Measurements from ENCODE around the gene DONSON. TPM values are rescaled to one million over a fixed set of nuclear protein-coding genes. Genes with fewer than 3 reads are reported as not detected.
A peak's percentile ranks its signal among the peaks of the same experiment; 100 is the strongest.

DONSON gene
- polyA plus RNA-seq, 1 experiment: 12.7 TPM

DNA sequence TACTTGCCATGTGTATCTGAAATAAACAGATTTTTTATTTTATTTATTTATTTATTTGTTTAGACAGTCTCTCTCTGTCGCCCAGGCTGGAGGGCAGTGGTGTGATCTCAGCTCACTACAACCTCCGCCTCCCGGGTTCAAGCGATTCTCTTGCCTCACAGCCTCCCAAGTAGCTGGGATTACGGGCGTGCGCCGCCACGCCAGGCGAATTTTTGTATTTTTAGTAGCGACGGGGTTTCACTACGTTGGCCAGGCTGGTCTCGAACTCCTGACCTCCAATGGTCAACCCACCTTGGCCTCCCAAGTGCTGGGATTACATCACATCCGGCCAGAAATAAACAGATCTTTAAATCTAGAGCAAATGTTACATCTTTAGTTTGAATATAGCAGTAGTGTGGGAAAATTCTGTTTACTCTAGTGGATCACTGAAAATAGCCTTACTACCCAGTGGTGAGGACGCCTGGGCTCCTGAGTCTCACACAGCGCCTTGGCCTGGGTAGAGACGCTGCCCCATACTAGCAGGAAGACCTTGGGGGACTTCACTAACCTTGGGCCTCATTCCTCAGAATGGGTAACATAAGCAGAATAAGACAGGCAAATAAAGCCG lies 47.3 kb downstream of the DONSON start:
- CTCF ChIA-PET: interaction anchor here (2.6 kb wide), 1 partner anchor 65 kb away, joined by 6 read pairs; no protein-coding TSS in a partner anchor
- DNase-seq (ENCODE audit: low read depth): no peak
- TF ChIP-seq, protein P1, sequence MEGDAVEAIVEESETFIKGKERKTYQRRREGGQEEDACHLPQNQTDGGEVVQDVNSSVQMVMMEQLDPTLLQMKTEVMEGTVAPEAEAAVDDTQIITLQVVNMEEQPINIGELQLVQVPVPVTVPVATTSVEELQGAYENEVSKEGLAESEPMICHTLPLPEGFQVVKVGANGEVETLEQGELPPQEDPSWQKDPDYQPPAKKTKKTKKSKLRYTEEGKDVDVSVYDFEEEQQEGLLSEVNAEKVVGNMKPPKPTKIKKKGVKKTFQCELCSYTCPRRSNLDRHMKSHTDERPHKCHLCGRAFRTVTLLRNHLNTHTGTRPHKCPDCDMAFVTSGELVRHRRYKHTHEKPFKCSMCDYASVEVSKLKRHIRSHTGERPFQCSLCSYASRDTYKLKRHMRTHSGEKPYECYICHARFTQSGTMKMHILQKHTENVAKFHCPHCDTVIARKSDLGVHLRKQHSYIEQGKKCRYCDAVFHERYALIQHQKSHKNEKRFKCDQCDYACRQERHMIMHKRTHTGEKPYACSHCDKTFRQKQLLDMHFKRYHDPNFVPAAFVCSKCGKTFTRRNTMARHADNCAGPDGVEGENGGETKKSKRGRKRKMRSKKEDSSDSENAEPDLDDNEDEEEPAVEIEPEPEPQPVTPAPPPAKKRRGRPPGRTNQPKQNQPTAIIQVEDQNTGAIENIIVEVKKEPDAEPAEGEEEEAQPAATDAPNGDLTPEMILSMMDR (IDR thresholded peaks at IDR 0.05; ENCODE audit: insufficient read depth, low read depth, low read length): no peak
- Histone ChIP-seq H3K27me3 (ENCODE audit: control insufficient read depth, insufficient read depth, low read length) (no peaks in the 10 kb centered on the region), H3K4me3 (ENCODE audit: low read depth, low read length) (peak overlapping the region; percentile 67), H3K36me3 (ENCODE audit: control insufficient read depth, insufficient read depth, low read length) (peaks cover 1% of the 10 kb centered on the region; the same call in 1 of the 2 replicates)
- POLR2A ChIA-PET: no interaction called here

DNA sequence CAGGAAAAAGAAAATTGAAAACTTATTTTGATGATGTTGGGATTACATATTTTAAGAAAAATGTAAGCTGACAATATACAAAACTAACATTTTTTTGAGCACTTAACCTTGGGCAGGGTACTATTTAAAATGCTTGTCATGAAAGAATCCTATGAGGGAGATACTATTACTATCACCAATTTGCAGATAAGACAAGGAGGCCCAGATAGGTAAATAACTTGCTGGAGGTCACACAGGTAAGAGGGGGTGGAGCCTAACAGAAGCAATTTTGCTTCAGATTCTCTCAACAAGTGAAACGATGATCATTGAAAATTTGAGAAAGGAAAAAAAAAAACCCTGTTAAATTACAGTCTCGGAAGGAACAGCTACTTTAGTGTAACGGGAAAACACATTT lies 47.8 kb downstream of the DONSON start:
- H3K4me3 ChIP-seq (ENCODE audit: low read depth, low read length): no peak overlapping the region; the same call in 1 of the 2 replicates
- TF ChIP-seq, protein P1 (IDR thresholded peaks at IDR 0.05; ENCODE audit: insufficient read depth, low read depth, low read length): no peak
- H3K36me3 ChIP-seq (ENCODE audit: control insufficient read depth, insufficient read depth, low read length): peaks cover 1% of the 10 kb centered on the region; the same call in 1 of the 2 replicates
- DNase-seq (ENCODE audit: low read depth): no peak
- no peaks in the 10 kb centered on the region for H3K27me3 ChIP-seq (ENCODE audit: control insufficient read depth, insufficient read depth, low read length)
- CTCF ChIA-PET: interaction anchor here (2.6 kb wide), 1 partner anchor 65 kb away, joined by 6 read pairs; no protein-coding TSS in a partner anchor
- POLR2A ChIA-PET: no interaction called here

DNA sequence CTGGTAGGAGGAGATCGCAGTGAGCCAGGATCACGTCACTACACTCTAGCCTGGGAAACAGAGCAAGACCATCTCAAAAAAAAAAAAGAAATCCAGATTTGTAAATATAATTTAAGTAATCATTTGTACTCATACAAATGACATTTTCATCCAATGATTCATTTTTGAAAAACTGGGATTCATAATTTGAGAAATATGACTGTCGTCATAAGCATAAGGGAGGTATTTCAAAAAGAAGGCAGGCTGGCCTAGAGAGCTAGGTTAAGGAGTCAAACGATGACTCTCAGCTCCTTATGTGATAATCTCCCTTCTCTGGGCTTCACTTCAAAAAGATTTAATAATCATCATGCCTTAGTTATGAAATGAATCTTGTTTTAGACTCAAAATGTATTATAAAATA lies 48.9 kb downstream of the DONSON start:
- DNase-seq (ENCODE audit: low read depth): no peak
- Histone ChIP-seq H3K4me3 (ENCODE audit: low read depth, low read length) (no peak overlapping the region), H3K27me3 (ENCODE audit: control insufficient read depth, insufficient read depth, low read length) (no peaks in the 10 kb centered on the region), H3K36me3 (ENCODE audit: control insufficient read depth, insufficient read depth, low read length) (peaks cover 1% of the 10 kb centered on the region; the same call in 1 of the 2 replicates)
- TF ChIP-seq, protein P1 (IDR thresholded peaks at IDR 0.05; ENCODE audit: insufficient read depth, low read depth, low read length): no peak
- ChIA-PET POLR2A (no interaction called here), CTCF (no interaction called here)

DNA sequence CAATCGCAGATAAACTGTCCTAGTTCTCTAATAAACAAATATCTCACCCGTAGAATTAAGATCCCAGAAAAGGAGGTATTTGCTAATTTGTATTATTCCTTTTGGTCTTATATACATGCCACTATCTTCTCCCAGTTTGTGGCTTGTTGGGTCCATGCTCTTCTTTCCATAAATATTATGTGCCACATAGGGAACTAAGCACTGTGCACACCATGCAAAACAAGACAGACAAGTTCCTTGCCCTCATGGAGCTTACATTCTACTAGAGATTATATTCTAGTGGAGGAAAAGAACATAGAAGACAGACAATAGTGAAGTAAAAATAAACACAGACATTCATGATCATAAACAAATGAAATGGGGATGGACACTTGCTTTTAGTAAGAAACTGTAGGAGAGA lies 51.3 kb downstream of the DONSON start:
- H3K4me3 ChIP-seq (ENCODE audit: low read depth, low read length): no peak overlapping the region
- CTCF ChIA-PET: interaction anchor here (1.4 kb wide), 1 partner anchor 69 kb away, joined by 5 read pairs; no protein-coding TSS in a partner anchor
- DNase-seq (ENCODE audit: low read depth): no peak
- H3K27me3 ChIP-seq (ENCODE audit: control insufficient read depth, insufficient read depth, low read length): no peaks in the 10 kb centered on the region
- TF ChIP-seq, protein P1 (IDR thresholded peaks at IDR 0.05; ENCODE audit: insufficient read depth, low read depth, low read length): no peak
- H3K36me3 ChIP-seq (ENCODE audit: control insufficient read depth, insufficient read depth, low read length): peaks cover 5% of the 10 kb centered on the region; the same call in 1 of the 2 replicates
- POLR2A ChIA-PET: no interaction called here

DNA sequence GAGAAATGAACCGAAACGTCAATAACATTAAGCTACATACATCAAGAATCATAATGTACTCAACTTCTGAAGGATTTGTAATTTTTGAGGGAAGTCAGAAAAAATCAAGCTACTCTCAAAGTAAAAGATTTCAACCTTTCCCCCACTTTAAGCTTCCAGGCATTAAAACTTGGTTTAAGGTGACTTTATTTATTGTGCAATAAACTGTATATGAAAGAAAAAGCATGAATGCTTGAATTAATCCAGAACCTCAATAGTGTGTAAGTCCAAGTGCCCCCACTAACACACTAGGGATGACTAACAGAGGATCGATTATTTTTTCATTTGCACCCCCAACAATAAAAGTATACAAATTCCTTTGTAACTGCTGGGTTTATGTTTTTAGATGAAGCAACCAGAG lies 57.5 kb downstream of the DONSON start:
- POLR2A ChIA-PET: no interaction called here

More for the DNA sequence above, 57.5 kb downstream of the DONSON start:
- TF ChIP-seq, protein P1 (IDR thresholded peaks at IDR 0.05; ENCODE audit: insufficient read depth, low read depth, low read length): no peak
- DNase-seq (ENCODE audit: low read depth): no peak
- no peak overlapping the region for H3K4me3 ChIP-seq (ENCODE audit: low read depth, low read length)
- no peaks in the 10 kb centered on the region for H3K27me3 ChIP-seq (ENCODE audit: control insufficient read depth, insufficient read depth, low read length)
- CTCF ChIA-PET: interaction anchor here (0.7 kb wide), 1 partner anchor 12 kb away, joined by 3 read pairs; no protein-coding TSS in a partner anchor
- H3K36me3 ChIP-seq (ENCODE audit: control insufficient read depth, insufficient read depth, low read length): peaks cover 10% of the 10 kb centered on the region

Other genes with a start within 250 kb of the DONSON start
- gene IFNGR2, start 185.3 kb downstream of the DONSON start, polyA plus RNA-seq (2011; rRNA removed): 107 and 114 TPM in 2 replicates
- 23.5 and 32.1 TPM in 2 replicates for gene TMEM50B, start 108.7 kb downstream of the DONSON start, polyA plus RNA-seq (2011; rRNA removed)
- 0.38 and 0.91 TPM in 2 replicates for gene DNAJC28, start 97.0 kb downstream of the DONSON start, polyA plus RNA-seq (2011; rRNA removed)
- gene GART, start 46.6 kb downstream of the DONSON start, polyA plus RNA-seq (2011; rRNA removed): 14.8 and 25.7 TPM in 2 replicates
- gene SON, start 45.6 kb downstream of the DONSON start, polyA plus RNA-seq (2011; rRNA removed): 41.6 and 62.8 TPM in 2 replicates
- gene CRYZL1, start 53.1 kb upstream of the DONSON start, polyA plus RNA-seq (2011; rRNA removed): 21.2 and 43.0 TPM in 2 replicates
- 56.2 and 68.4 TPM in 2 replicates for gene ITSN1, start 53.8 kb upstream of the DONSON start, polyA plus RNA-seq (2011; rRNA removed)

Data from BJ (cell line).